Ascending aorta (tissue), 2 donors: ENCODE results near the gene ERAP2. TPM values are rescaled to one million over a fixed set of nuclear protein-coding genes. Genes with fewer than 3 reads are reported as not detected.

Experiments used
- DNase-seq, 2 donors: peaks; one replicate each; pipeline ENCODE4 v3.0.0-alpha.2; 2019; ENCODE audit warnings: low spot score in 2 of 2
- H3K27ac ChIP-seq, 2 donors: fragments of 200-600 bp; sonication (generic); one replicate each; pipeline ENCODE4 v1.5.1; 2016 to 2017; ENCODE audit warnings: mild to moderate bottlenecking in 1 of 2
- H3K27me3 ChIP-seq: fragments of 200-600 bp; sonication (generic); one replicate; pipeline ENCODE4 v1.5.1; 2017
- H3K36me3 ChIP-seq, 2 donors: fragments of 200-600 bp; sonication (generic); one replicate each; pipeline ENCODE4 v1.5.1; 2016
- H3K4me1 ChIP-seq, 2 donors: fragments of 200-600 bp; sonication (generic); one replicate each; pipeline ENCODE4 v1.5.1; 2016 to 2017; ENCODE audit warnings: mild to moderate bottlenecking in 1 of 2
- H3K4me3 ChIP-seq, 2 donors: fragments of 200-600 bp; sonication (generic); one replicate each; pipeline ENCODE4 v1.5.1; 2016 to 2017; ENCODE audit warnings: mild to moderate bottlenecking in 1 of 2
- H3K9me3 ChIP-seq, 2 donors: fragments of 200-600 bp; sonication (generic); one replicate each; pipeline ENCODE4 v1.5.1; 2016
- intact Hi-C: fragments of 100-400 bp; cut with DNase I; formaldehyde crosslinking; loops from one replicate; pipeline ENCODE4 v1.15.1; 2023
- total RNA-seq: library from RNA; depleted of rRNA; stranded (reverse); fragments of >200 nt; gene quantifications from one replicate; pipeline ENCODE4 v1.1.0, GENCODE V29; 2016
- TF ChIP-seq, protein P1 (sequence below), 3 experiments: fragments of 200-600 bp in 2 of 3; fragments of 450-650 bp in 1 of 3; sonication (generic) in 2 of 3; IDR thresholded peaks; one replicate each; pipeline ENCODE4 v1.5.1; 2016 to 2019; ENCODE audit warnings: antibody characterized with exemption in 3 of 3, mild to moderate bottlenecking in 1 of 3, moderate library complexity in 1 of 3

ERAP2 gene, protein sequence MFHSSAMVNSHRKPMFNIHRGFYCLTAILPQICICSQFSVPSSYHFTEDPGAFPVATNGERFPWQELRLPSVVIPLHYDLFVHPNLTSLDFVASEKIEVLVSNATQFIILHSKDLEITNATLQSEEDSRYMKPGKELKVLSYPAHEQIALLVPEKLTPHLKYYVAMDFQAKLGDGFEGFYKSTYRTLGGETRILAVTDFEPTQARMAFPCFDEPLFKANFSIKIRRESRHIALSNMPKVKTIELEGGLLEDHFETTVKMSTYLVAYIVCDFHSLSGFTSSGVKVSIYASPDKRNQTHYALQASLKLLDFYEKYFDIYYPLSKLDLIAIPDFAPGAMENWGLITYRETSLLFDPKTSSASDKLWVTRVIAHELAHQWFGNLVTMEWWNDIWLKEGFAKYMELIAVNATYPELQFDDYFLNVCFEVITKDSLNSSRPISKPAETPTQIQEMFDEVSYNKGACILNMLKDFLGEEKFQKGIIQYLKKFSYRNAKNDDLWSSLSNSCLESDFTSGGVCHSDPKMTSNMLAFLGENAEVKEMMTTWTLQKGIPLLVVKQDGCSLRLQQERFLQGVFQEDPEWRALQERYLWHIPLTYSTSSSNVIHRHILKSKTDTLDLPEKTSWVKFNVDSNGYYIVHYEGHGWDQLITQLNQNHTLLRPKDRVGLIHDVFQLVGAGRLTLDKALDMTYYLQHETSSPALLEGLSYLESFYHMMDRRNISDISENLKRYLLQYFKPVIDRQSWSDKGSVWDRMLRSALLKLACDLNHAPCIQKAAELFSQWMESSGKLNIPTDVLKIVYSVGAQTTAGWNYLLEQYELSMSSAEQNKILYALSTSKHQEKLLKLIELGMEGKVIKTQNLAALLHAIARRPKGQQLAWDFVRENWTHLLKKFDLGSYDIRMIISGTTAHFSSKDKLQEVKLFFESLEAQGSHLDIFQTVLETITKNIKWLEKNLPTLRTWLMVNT
- 20.6 TPM for total RNA-seq

DNA sequence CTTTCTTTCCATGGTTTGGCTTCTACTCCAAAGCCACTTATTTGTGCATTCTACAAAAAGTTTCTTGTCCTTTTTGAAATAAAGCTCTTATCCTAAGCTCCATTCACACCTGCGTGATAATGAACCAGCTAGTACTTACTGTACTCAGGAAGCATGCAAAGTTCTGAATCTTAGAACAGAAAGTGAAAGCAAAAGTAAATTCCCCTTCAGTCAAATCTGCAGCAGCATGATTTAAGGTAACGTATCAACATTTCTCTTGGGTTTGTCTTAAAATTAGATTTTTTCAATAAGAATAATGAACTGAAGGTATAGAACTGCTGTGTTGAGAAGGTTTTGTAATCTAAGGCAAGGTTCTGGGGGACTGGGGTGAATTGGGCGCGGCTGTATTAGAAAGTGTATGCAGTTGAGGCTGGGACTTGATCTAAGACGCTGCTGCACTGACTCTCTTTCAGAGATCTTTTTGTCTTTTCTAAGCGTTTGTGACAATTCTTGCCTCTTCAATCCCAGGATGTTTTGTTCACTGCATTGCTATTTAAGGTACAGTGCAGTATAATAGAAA is at the start of gene ERAP2:
TSS of gene ERAP2 (plus strand) at position 209 of the 559 bp plus-strand sequence. CDS start 3,186 bp downstream, outside the sequence.
- H3K9me3 ChIP-seq: no peaks in the 10 kb centered on the region
- H3K4me3 ChIP-seq: peak within 1 kb of the TSS; percentile 60 to 85
- H3K36me3 ChIP-seq: no peaks in the 10 kb centered on the region
- intact Hi-C loops: loop anchor here (5.0 kb wide), 1 partner anchor 56 kb away; no protein-coding TSS in a partner anchor
- TF ChIP-seq, protein P1, sequence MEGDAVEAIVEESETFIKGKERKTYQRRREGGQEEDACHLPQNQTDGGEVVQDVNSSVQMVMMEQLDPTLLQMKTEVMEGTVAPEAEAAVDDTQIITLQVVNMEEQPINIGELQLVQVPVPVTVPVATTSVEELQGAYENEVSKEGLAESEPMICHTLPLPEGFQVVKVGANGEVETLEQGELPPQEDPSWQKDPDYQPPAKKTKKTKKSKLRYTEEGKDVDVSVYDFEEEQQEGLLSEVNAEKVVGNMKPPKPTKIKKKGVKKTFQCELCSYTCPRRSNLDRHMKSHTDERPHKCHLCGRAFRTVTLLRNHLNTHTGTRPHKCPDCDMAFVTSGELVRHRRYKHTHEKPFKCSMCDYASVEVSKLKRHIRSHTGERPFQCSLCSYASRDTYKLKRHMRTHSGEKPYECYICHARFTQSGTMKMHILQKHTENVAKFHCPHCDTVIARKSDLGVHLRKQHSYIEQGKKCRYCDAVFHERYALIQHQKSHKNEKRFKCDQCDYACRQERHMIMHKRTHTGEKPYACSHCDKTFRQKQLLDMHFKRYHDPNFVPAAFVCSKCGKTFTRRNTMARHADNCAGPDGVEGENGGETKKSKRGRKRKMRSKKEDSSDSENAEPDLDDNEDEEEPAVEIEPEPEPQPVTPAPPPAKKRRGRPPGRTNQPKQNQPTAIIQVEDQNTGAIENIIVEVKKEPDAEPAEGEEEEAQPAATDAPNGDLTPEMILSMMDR (IDR thresholded peaks at IDR 0.05): no peak
- H3K4me1 ChIP-seq: no peaks in the 10 kb centered on the region
- no peaks in the 10 kb centered on the region for H3K27me3 ChIP-seq
- peak within 1 kb of the TSS; percentile 41 to 42 for H3K27ac ChIP-seq
- no peak for DNase-seq

DNA sequence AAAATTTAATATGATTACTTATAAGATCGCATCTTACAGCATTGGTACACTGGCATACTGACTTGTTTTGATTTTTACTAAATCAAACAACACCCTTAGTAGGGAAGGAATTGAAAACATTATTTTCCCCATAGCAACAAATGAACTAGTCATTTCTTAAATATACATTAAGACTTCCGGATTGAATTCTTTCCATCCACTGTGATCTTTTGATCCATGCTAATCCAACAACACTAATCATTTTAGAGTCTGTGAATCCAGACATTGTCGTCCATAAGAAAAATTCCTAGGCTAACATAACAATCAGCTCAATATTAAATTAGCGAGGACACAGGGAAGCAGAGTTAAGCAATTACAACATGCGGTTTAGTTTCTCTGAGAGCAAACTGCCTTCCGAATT is 47.0 kb upstream of the ERAP2 start:
- Histone ChIP-seq H3K36me3 (no peaks in the 10 kb centered on the region), H3K27ac (no peak overlapping the region), H3K4me1 (no peaks in the 10 kb centered on the region), H3K27me3 (no peaks in the 10 kb centered on the region), H3K4me3 (no peak overlapping the region), H3K9me3 (no peaks in the 10 kb centered on the region)
- intact Hi-C loops: no loop called here
- TF ChIP-seq, protein P1 (IDR thresholded peaks at IDR 0.05): no peak
- DNase-seq: no peak

DNA sequence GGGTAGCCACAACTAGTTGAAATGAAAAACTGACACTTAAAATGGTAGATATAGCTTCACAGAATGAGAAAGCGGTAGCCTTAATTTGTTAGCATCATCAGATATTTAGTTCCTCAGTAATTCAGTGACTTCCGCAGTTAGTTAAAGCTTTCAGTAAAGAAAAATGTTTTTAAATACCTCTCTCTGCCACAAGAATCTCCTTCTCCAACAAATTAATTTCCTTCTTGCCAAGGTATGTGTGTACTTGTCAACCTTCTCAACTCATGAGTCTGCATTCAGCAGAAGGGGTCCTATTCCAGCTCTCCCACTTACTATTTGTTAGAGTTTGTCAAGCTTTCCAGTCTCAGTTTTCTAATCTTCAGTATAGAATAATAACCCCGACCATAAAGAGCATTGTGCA is 42.3 kb upstream of the ERAP2 start:
- Histone ChIP-seq H3K9me3 (no peaks in the 10 kb centered on the region), H3K27me3 (no peaks in the 10 kb centered on the region), H3K4me1 (no peaks in the 10 kb centered on the region), H3K4me3 (no peak overlapping the region), H3K36me3 (no peaks in the 10 kb centered on the region), H3K27ac (no peak overlapping the region)
- no peak for DNase-seq
- intact Hi-C loops: no loop called here
- TF ChIP-seq, protein P1 (IDR thresholded peaks at IDR 0.05): no peak

DNA sequence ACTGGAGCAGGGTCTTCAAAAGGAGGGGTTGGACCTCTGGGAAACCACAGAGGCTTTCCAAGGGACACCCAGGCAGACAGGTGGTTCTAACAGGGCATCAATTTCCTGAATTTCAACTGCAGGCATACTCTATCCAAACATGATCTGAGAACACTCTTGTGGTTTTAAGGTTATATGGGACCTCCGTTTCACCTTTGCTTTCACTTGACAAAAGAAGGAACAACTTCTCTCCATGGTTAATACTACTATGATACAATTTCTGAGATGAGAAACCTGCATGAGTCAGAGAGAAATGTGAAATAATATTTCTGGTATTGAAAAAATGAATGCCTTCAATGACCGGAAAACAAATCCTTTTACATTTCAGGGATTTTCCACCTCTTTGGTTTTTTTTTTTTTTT is 40.5 kb upstream of the ERAP2 start:
- DNase-seq: no peak
- Histone ChIP-seq H3K27ac (no peak overlapping the region), H3K27me3 (no peaks in the 10 kb centered on the region), H3K4me3 (no peak overlapping the region), H3K36me3 (no peaks in the 10 kb centered on the region), H3K4me1 (no peaks in the 10 kb centered on the region), H3K9me3 (no peaks in the 10 kb centered on the region)
- intact Hi-C loops: no loop called here
- TF ChIP-seq, protein P1 (IDR thresholded peaks at IDR 0.05): no peak

DNA sequence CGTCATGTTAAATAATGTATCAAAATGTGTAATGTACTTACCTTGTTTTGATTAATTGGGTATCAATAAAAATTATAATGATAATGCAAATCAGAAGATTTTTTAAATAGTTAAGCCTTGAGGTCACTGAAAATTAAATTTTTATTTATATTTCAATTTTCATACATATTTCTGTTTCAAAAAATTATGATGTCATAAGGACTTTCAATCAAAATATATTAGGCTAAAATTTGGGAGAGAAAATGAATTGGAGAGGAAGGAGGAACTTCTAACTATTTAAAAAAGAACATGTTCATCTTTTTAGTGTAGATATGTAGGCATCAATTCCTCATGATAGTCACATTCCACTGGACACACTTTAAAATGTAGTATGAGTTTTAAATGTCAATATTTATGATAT is 39.5 kb upstream of the ERAP2 start:
- Histone ChIP-seq H3K27ac (no peak overlapping the region), H3K36me3 (no peaks in the 10 kb centered on the region), H3K27me3 (no peaks in the 10 kb centered on the region), H3K4me1 (no peaks in the 10 kb centered on the region), H3K9me3 (no peaks in the 10 kb centered on the region), H3K4me3 (no peak overlapping the region)
- DNase-seq: no peak
- intact Hi-C loops: no loop called here
- TF ChIP-seq, protein P1 (IDR thresholded peaks at IDR 0.05): no peak
